Measurements from ENCODE around the gene PAPPA2.
"Not testable (repeated sequence)": the region's sequence is repeated elsewhere in the genome, so short reads cannot be mapped to it uniquely, and the experiment has no call there.

The PAPPA2 gene

DNA sequence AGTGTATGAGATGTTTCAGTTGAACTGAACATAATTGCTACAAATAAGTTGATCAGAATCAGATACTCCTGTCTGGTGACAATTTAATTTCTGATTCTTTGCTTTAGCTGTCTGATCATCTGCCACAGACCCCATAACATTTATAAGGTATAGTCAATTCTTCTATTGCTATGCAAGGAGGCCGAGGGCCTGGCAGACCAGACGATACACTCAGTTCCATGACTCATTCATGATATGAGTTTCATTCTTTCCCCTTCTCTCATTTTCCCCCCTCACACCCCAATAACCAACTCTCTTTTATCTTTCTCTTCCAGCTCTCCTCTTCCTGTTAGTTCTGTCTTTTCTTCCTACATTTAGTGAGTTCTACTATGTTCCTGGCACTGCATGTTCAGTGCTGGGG is 236.8 kb downstream of the PAPPA2 start:
- DNase-seq = no peak

DNA sequence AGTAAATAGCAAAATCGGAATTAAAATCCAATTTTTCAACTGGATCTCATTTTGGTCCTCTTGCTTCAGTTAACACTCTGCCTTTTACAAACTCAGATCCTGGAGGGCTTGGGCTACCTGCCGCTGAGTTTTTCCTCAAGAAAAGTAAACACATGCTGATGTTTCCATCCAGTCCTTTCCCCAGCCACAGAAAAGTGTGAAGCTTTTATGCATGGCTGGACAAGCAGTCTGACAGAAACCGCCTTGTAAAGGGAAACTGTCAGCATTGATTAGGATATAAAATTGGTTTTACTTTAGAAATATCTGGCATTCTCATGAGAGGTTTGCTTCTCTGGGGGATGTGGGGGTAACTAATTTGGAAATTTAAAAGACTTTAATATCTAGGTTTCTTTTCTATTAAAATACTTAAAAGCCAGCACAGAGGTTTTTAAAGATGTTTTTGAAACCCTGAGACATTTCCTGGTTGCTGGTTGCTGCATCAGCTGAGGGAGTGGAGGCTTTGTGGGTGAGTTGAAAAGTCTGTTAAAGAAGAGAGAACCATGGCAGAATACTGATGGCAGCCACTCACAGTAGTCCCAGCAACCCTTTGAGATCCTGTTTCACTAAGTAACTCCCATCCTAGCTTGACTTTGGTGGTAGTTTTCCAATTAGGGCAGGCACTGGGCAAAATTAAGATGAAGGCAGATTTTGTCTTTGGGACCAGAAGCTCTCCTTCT is 238.3 kb downstream of the PAPPA2 start:
- DNase-seq = no peak

DNA sequence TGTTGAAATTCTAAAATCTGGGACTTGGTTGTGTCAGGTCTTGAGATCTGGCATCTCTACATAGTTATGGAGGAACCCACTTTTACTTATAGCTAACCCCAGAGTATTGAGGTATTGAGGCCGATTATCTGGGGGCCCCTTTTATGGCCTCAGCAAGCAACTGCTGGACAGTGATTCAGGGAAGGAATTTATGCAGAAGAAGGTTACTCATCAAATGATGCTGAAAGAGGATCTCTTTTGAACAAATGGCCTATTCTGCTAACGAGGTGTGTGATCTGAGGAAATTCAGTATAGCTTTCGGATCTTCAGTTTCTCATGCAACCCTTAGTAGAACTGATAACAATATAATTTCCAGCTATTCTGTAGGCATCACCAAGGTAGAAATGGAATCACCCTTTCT is 239.9 kb downstream of the PAPPA2 start:
- no peak for DNase-seq

DNA sequence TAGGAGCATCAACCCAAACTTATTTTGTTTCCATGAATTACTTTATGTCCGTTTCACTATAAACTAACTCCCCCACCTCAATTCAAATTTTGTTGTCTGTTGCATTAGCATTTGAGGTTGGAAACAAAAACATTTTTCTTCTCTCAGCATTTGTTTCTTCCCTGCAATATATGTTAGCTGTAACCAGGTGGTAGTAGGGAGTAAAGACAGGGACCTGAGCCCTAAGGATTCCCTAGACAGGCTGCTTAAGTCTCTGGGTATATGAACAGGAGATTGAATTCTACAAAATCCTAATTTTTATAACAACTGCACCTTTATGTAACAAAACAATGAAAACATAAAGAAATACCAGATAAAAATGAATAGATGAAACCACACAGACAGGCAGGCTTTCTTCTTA is 242.6 kb downstream of the PAPPA2 start:
- no peak for DNase-seq

DNA sequence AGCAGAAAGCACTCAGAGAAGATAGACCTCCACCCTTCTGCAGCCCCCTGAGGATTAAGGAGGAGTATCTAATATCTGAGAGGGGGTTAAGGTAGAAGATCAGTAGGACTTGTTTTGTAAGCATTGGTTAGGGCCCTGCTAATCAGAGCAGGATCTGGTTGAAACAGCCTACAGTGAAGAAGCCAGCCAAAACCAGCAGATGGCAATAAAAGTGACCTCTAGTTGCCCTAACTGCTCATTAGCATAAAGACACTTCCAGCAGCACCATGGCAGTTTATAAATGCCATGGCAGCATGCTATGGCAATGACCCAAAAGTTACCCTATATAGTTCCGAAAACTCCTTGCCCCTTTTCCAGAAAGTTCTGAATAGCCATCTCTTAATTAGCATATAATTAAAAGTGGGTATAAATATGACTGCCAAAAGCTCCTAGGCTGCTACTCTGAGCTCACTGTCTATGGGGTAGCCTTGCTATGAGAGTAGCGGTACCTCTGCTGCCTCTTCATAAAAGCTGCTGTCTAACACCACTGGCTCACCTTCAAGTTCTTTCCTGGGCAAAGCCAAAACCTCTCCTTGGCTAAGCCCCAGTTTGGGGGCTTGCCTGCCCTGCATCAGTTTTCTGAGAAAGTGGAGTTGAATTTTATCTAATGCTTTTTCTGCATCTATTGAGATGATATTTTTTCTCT is 254.2 kb downstream of the PAPPA2 start:
- no peak for DNase-seq

- DNase-seq = no peak
Measured at GRCh38 chr1:176719447-176719846, 256.5 kb downstream of the PAPPA2 start.

DNA sequence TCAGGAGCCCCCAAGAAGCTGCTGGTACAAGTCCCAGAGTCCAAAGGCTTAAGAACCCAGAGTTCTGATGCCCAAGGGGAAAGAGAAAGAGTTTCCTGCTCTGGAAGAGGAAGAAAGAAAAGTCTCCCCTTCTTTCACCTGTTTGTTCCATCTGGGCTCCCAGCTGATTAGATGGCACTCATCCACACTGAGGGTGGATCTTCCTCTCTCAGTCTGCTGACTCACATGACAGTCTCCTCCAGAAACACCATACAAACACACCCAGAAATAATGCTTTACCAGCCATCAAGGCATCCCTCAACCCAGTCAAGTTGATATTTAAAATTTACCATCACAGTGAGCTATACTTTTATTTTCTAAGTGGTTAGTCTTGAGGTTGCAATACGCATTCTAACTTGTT is 257.9 kb downstream of the PAPPA2 start:
- DNase-seq = no peak

GRCh38 chr1:176733661-176734060 is 270.7 kb downstream of the PAPPA2 start:
- DNase-seq = no peak

- DNase-seq = no peak
Measured at GRCh38 chr1:176735201-176735600, 272.2 kb downstream of the PAPPA2 start.

DNA sequence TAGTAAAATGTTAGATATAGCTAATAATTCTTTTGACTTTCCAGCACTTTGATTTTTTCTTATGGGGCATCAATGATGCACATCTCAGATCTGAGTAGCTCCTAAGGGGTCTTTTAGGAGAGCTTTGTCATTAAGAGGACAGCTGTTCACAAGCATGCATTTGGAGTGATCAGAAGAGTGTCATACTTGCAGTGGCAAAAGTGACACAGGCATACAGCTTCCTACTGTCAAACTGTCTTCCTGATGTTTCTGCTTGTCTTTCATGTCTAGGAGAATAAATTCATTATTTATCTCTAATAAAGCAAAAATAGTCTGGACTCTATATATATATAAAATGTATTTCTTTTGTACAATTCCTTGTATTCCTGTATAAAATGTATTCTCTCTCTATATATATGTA is 273.0 kb downstream of the PAPPA2 start:
- no peak for DNase-seq

DNA sequence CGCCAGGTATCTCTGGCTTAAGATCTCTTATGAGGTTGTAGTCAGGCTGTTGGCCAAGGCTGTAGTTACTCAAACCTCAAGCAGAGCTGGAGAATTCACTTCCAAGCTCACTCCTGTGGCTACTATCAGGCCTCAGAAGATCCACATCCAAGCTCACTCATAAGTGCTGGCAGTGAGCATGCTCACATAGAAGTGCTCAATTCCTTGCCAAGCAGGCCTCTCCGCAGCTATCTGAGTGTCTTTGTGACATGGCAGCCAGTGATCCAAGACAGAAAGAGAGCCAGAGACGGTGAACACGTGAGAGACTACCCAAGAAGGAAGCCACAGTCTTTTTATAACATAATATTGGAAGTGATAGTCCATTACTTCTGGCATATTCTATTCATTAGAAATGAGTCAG is 278.2 kb downstream of the PAPPA2 start:
- no peak for DNase-seq

GRCh38 chr1:176742322-176742721 is 279.3 kb downstream of the PAPPA2 start:
- no peak for DNase-seq

DNA sequence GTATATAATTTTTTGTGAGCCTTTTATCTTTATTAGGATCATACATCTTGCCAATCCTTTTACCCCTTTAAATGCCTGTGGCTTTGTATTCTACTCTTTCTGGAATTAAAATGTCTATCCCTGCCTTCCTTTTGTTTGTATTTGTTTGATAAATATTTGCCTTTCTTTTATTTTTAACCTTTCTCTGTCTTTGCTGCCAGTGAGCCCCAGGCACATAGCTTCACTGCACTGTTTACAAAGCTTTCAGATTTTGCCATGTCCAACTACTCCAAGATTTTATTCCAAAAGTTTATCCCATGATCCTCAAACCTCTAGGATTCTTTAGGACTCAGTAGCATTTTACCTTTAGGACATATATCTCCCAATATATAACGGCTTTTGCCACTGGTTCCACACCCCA is 281.2 kb downstream of the PAPPA2 start:
- no peak for DNase-seq

GRCh38 chr1:176745945-176746344 is 283.0 kb downstream of the PAPPA2 start:
- no peak for DNase-seq

DNA sequence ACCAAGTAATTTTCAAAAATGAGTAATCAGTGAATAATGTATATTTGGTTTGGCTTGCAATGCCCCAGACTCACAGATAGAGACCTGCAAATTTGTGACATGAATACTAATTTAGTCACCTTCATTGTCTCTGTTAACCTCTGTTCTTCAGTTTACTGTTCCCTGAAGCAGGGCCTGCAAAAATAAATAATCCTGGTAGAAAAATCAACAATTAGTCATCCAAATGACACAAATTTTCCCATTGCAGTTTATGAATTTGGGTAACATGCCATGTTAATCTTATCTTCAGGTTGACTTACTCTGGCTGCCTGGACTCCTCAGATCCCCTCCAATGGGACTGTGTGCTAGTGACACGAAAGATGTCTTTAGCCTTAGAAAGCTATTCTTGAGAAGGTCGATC is 289.5 kb downstream of the PAPPA2 start:
- DNase-seq = no peak

DNA sequence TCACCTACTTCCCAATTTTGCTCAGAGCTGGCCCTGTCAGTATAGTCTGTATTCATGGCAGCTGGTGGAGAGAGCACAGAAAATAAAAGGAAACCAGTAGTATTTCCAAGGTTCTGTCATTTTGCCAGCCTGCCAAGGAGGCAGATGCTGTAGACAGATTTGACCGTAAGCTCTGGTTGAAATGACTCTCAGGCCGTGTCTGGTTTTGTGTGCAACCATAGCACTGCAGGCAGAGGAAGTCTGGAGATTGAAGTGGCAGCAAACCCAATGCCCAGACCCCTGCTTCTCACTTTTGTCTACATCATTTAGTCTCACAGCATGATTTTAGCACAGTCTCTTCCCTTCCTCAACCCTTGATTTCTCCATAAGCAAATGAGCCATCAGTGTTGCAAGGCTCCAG is 291.7 kb downstream of the PAPPA2 start:
- no peak for DNase-seq

- DNase-seq = not testable (repeated sequence)
Measured at GRCh38 chr1:176756817-176757216, 293.8 kb downstream of the PAPPA2 start.

GRCh38 chr1:176765608-176766007 is 302.6 kb downstream of the PAPPA2 start:
- DNase-seq = no peak

DNA sequence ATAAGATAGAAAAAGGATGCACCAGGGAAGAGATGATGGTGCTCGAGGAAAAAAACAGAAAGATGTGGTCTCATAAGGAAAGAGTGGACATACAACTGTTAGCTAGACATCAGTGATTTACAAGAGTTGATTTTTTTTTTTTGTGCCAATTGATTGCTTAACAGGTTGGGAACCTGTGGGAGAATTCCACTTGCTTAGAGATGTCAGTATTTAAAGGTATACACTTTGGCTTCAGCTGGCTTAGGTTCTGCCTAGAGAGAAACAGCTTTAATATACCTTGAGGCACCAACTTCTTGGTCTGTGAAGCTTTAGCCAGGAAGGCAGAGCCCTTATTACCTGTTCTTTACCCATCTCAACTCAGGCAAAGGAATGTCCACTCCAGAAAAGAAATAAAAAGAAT is 303.8 kb downstream of the PAPPA2 start:
- no peak for DNase-seq

GRCh38 chr1:176767714-176768136 is 304.8 kb downstream of the PAPPA2 start:
- no peak for DNase-seq

DNA sequence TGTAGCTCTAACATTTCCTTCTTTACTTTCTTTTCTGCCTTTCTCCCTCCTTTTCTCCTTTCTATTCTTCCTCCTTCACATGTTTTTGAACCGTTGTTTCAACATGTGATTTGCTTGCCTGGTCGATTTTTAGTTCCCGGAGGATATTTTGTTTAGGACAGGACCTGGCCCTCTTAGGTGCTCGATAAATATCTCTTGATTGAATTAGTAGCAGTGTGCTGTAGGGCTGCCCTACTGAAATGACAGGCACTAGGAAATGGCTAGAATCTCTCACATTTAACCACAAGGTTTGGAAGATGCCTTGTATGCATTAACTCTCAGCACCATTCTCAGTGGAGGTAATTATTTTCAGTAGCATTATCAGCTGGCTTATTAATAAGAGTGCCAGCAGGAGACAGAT is 305.6 kb downstream of the PAPPA2 start:
- no peak for DNase-seq

DNA sequence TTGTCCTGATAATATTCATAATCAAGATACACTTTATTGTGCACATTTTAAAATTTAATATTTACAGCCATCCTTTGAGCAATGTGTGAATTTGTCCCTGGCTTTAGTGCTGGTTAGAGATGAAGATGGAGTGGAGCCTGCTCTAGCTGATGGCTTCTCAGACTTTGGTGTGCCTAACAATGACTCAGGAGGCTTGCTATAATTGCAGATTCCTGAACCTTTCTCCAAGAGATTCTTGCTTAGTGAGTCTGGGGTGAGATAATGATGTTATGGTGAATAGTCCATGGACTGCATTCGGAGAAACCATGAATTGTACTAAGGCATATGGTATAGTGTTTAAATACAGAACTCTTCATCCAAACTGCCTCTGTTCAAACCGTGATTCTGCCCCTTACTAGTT is 307.1 kb downstream of the PAPPA2 start:
- DNase-seq = no peak

GRCh38 chr1:176773038-176773437 is 310.1 kb downstream of the PAPPA2 start:
- DNase-seq = no peak

- DNase-seq = no peak
Measured at GRCh38 chr1:176774224-176774623, 311.2 kb downstream of the PAPPA2 start.

DNA sequence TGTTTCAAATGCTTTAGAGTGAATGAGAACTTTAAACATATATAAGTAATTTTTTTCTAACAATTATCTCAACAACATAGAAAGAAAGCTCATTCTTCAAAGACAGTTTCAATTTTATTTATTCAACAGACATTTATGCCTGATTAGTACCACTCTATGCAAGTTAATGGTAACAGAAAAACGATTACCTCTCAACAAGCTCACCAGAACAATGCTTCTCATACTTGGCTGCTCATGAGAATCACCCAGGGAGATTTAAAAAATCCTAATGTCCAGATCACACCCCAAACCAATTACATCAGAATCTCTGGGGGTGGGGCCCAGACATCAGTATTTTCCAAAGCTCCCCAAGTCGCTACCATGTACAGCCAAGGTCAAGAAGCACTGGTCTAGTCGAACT is 312.4 kb downstream of the PAPPA2 start:
- DNase-seq = no peak

Measured in stimulated activated CD4-positive, alpha-beta T cell treated with anti-CD3 and anti-CD28 coated beads, Interleukin-4, amount 100 ng/mL, for 1 hour (primary cell).